ENCODE results near the gene ZBTB20. TPM values are rescaled to one million over a fixed set of nuclear protein-coding genes. Genes with fewer than 3 reads are reported as not detected.
"Not testable (repeated sequence)": the region's sequence is repeated elsewhere in the genome, so short reads cannot be mapped to it uniquely, and the experiment has no call there.

The ZBTB20 gene
- total RNA-seq = 24.0 and 25.4 TPM in 2 replicates

GRCh38 chr3:115146418-115147328 lies at the start of gene ZBTB20:
Gene ZBTB20, minus strand, starts transcription at chr3:115147288.
- DNase-seq = peak; percentile 82

- DNase-seq = no peak
Observed at GRCh38 chr3:115194476-115194875, 47.4 kb upstream of the ZBTB20 start.

GRCh38 chr3:115190747-115191146 lies 43.7 kb upstream of the ZBTB20 start:
- no peak for DNase-seq

- no peak for DNase-seq
Observed at GRCh38 chr3:115187149-115187757, 40.2 kb upstream of the ZBTB20 start.

GRCh38 chr3:115186351-115187148 lies 39.5 kb upstream of the ZBTB20 start:
- no peak for DNase-seq

- DNase-seq = not testable (repeated sequence)
Observed at GRCh38 chr3:115184859-115185572, 37.9 kb upstream of the ZBTB20 start.

GRCh38 chr3:115178930-115179329 lies 31.8 kb upstream of the ZBTB20 start:
- DNase-seq = not testable (repeated sequence)

GRCh38 chr3:115169808-115170207 lies 22.7 kb upstream of the ZBTB20 start:
- peak; percentile 5 for DNase-seq

- DNase-seq = no peak
Observed at GRCh38 chr3:115165701-115166100, 18.6 kb upstream of the ZBTB20 start.

- no peak for DNase-seq
Observed at GRCh38 chr3:115165266-115165665, 18.2 kb upstream of the ZBTB20 start.

- DNase-seq = no peak
Observed at GRCh38 chr3:115164374-115165221, 17.5 kb upstream of the ZBTB20 start.

- no peak for DNase-seq
Observed at GRCh38 chr3:115162759-115163158, 15.7 kb upstream of the ZBTB20 start.

- no peak for DNase-seq
Observed at GRCh38 chr3:115161866-115162265, 14.8 kb upstream of the ZBTB20 start.

- DNase-seq = no peak
Observed at GRCh38 chr3:115161168-115161834, 14.2 kb upstream of the ZBTB20 start.

- no peak for DNase-seq
Observed at GRCh38 chr3:115160295-115160694, 13.2 kb upstream of the ZBTB20 start.

GRCh38 chr3:115156046-115156654 lies 9.1 kb upstream of the ZBTB20 start:
- DNase-seq = peak; percentile 28

- no peak for DNase-seq
Observed at GRCh38 chr3:115154611-115155010, 7.5 kb upstream of the ZBTB20 start.

GRCh38 chr3:115151921-115152320 lies 4.8 kb upstream of the ZBTB20 start:
- DNase-seq = no peak

- peak; percentile 11 for DNase-seq
Observed at GRCh38 chr3:115148142-115148790, 1.2 kb upstream of the ZBTB20 start.
